Gastrocnemius medialis (tissue), 4 donors: ENCODE measurements around the gene ESAM.

ENCODE experiments used
- CTCF ChIP-seq, 5 experiments: fragments of 450-650 bp in 3 of 5; fragments of 200-600 bp in 2 of 5; sonication (generic) in 2 of 5; IDR thresholded peaks in 4 of 5; conservative IDR thresholded peaks in 1 of 5; 1 replicate in 4 of 5; 2 replicates in 1 of 5; pipeline ENCODE4 v1.5.1; 2016 to 2019; ENCODE audit warnings: antibody characterized with exemption in 5 of 5, mild to moderate bottlenecking in 3 of 5, moderate library complexity in 3 of 5
- POLR2A ChIP-seq, 2 donors: fragments of 450-650 bp; IDR thresholded peaks; one replicate each; pipeline ENCODE4 v1.6.1; 2017; ENCODE audit warnings: antibody characterized with exemption in 2 of 2, mild to moderate bottlenecking in 2 of 2, moderate library complexity in 2 of 2

GRCh38 chr11:124796312-124796711, 34.2 kb upstream of the ESAM start:
- TF ChIP-seq POLR2A (IDR thresholded peaks at IDR 0.05), result no peak
- no peak for TF ChIP-seq CTCF (IDR thresholded peaks at IDR 0.05 in 4 of 5, conservative IDR thresholded peaks at IDR 0.05 in 1 of 5)
